CD14-positive monocyte (primary cell): ENCODE data around the gene PPP1R1A. TPM values are rescaled to one million over a fixed set of nuclear protein-coding genes. Genes with fewer than 3 reads are reported as not detected.

ENCODE experiments used
- DNase-seq, 3 donors: peaks; one replicate each; pipeline ENCODE4 v3.0.0-alpha.2; 2011 to 2022
- H2AFZ ChIP-seq: 2 replicates; pipeline ENCODE4 v1.6.0; 2012; ENCODE audit warnings: mild to moderate bottlenecking, low read depth, low read length, inconsistent platforms; ENCODE audit not compliant: insufficient read depth, poor library complexity, severe bottlenecking
- H3K27ac ChIP-seq, 2 donors: 1 replicate in 1 of 2; 2 replicates in 1 of 2; pipeline ENCODE4 v1.5.1; 2012 to 2013; ENCODE audit warnings: low read length in 2 of 2, control low read depth in 1 of 2, inconsistent platforms in 1 of 2, low read depth in 1 of 2, mild to moderate bottlenecking in 1 of 2
- H3K27me3 ChIP-seq, 2 donors: one replicate each; pipeline versions ENCODE4 v1.6.0 to v1.6.1; 2011 to 2013; ENCODE audit warnings: low read length in 2 of 2; ENCODE audit not compliant: control insufficient read depth in 2 of 2, insufficient read depth in 2 of 2
- H3K36me3 ChIP-seq, 2 donors: replicated peaks in 1 of 2; 1 replicate in 1 of 2; 2 replicates in 1 of 2; pipeline versions ENCODE4 v1.5.1 to v1.6.1; 2012 to 2013; ENCODE audit warnings: low read length in 2 of 2, control low read depth in 1 of 2, inconsistent platforms in 1 of 2, mild to moderate bottlenecking in 1 of 2; ENCODE audit not compliant: insufficient read depth in 2 of 2, control insufficient read depth in 1 of 2
- H3K4me1 ChIP-seq, 2 donors: 1 replicate in 1 of 2; 2 replicates in 1 of 2; pipeline versions ENCODE4 v1.5.1 to v1.6.1; 2012 to 2013; ENCODE audit warnings: low read length in 2 of 2, control low read depth in 1 of 2, inconsistent platforms in 1 of 2, mild to moderate bottlenecking in 1 of 2, moderate library complexity in 1 of 2; ENCODE audit not compliant: insufficient read depth in 2 of 2, control insufficient read depth in 1 of 2
- H3K4me2 ChIP-seq: replicated peaks from 2 replicates; pipeline ENCODE3; 2012; ENCODE audit warnings: low read length, moderate library complexity, mild to moderate bottlenecking; ENCODE audit not compliant: poor library complexity, severe bottlenecking; ENCODE audit errors: extremely low read depth
- H3K4me3 ChIP-seq, 3 experiments: fragments of 200-600 bp in 1 of 3; sonication (generic) in 1 of 3; replicated peaks in 1 of 3; 1 replicate in 2 of 3; 2 replicates in 1 of 3; pipeline ENCODE4 v1.5.1; 2011 to 2013; ENCODE audit warnings: low read length in 3 of 3, mild to moderate bottlenecking in 3 of 3, control low read depth in 2 of 3, low read depth in 2 of 3, inconsistent platforms in 1 of 3, moderate library complexity in 1 of 3
- H3K79me2 ChIP-seq: 2 replicates; pipeline ENCODE4 v1.6.0; 2012; ENCODE audit warnings: mild to moderate bottlenecking, control low read depth, inconsistent platforms, low read length, moderate library complexity; ENCODE audit not compliant: insufficient read depth
- H3K9ac ChIP-seq: 2 replicates; pipeline ENCODE4 v1.6.0; 2017; ENCODE audit warnings: low read length, mild to moderate bottlenecking; ENCODE audit not compliant: insufficient read depth, poor library complexity, severe bottlenecking
- H3K9me3 ChIP-seq, 2 donors: replicated peaks in 1 of 2; 1 replicate in 1 of 2; 2 replicates in 1 of 2; pipeline versions ENCODE4 v1.5.1 to v1.6.1; 2012 to 2013; ENCODE audit warnings: low read length in 2 of 2, control low read depth in 1 of 2; ENCODE audit not compliant: control insufficient read depth in 1 of 2, insufficient read depth in 1 of 2
- H4K20me1 ChIP-seq: 2 replicates; pipeline ENCODE4 v1.6.0; 2012; ENCODE audit warnings: mild to moderate bottlenecking, low read length, control low read depth, moderate library complexity; ENCODE audit not compliant: insufficient read depth
- H3K27ac Mint-ChIP-seq, 7 donors: one replicate each; pipeline ENCODE4 v1.8.0; 2020; ENCODE audit warnings: mild to moderate bottlenecking in 7 of 7, mixed read lengths in 7 of 7, moderate library complexity in 6 of 7, inconsistent platforms in 2 of 7
- H3K27me3 Mint-ChIP-seq, 3 donors: one replicate each; pipeline ENCODE4 v1.8.0; 2021 to 2022; ENCODE audit warnings: low read depth in 3 of 3, mild to moderate bottlenecking in 3 of 3, mixed read lengths in 3 of 3, moderate library complexity in 3 of 3, inconsistent platforms in 1 of 3
- H3K36me3 Mint-ChIP-seq, 2 donors: one replicate each; pipeline ENCODE4 v1.8.0; 2020; ENCODE audit warnings: mixed read lengths in 2 of 2, inconsistent platforms in 1 of 2, mild to moderate bottlenecking in 1 of 2
- H3K4me1 Mint-ChIP-seq: one replicate; pipeline ENCODE4 v1.8.0; 2020; ENCODE audit warnings: mild to moderate bottlenecking, mixed read lengths
- H3K4me3 Mint-ChIP-seq, 2 donors: one replicate each; pipeline ENCODE4 v1.8.0; 2020; ENCODE audit warnings: mild to moderate bottlenecking in 2 of 2, mixed read lengths in 2 of 2, moderate library complexity in 1 of 2
- H3K9me3 Mint-ChIP-seq, 7 donors: one replicate each; pipeline ENCODE4 v1.8.0; 2020 to 2022; ENCODE audit warnings: mixed read lengths in 7 of 7, mild to moderate bottlenecking in 6 of 7, moderate library complexity in 6 of 7, inconsistent platforms in 2 of 7
- CTCF ChIP-seq: fragments of 200-600 bp; IDR thresholded peaks from one replicate; pipeline ENCODE4 v1.8.0; 2022; ENCODE audit warnings: antibody characterized with exemption, mild to moderate bottlenecking
- WGBS: methylation state at CpG from one replicate; pipeline ENCODE4 v1.1.5; 2013; ENCODE audit warnings: missing lambda C conversion rate; ENCODE audit not compliant: insufficient coverage; 5-methylcytosine and 5-hydroxymethylcytosine counted together
- intact Hi-C, 2 donors: fragments of 100-400 bp; cut with micrococcal nuclease; formaldehyde crosslinking; loops; one replicate each; pipeline versions ENCODE4 v1.15.0 to v1.15.1; 2023
- polyA plus RNA-seq, 3 donors: library from polyadenylated mRNA; depleted of rRNA in 1 of 3; unstranded in 2 of 3; stranded (reverse) in 1 of 3; fragments of 300-500 nt in 2 of 3; fragments of >200 nt in 1 of 3; fragmentation: Illumina TruSeq in 2 of 3; gene quantifications; 1 replicate in 2 of 3; 2 replicates in 1 of 3; pipeline ENCODE4 v1.2.3, GENCODE V29; 2012 to 2021

PPP1R1A gene
- polyA plus RNA-seq, 3 donors, result not detected

DNA sequence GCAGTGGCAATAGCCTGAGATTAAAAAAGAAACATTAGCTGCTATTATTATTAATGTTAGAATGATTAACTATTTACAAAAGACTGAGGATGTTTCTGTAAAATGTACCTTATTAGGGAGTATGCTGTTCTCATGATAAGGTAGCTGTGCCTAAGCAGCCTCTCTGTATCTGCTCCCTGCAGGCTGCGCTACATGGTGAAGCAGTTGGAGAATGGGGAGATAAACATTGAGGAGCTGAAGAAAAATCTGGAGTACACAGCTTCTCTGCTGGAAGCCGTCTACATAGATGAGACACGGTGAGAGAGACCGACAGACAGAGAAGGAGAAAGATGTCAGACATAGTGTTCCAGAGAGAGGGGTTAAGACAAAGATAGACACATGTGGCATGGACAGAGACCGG, 21.7 kb downstream of the PPP1R1A start:
- H3K79me2 ChIP-seq, result no peaks in the 10 kb centered on the region
- H3K36me3 Mint-ChIP-seq, result peaks cover 32 to 53% of the 10 kb centered on the region in 2 donors
- H3K4me3 ChIP-seq, result no peak overlapping the region
- peaks cover 6 to 34% of the 10 kb centered on the region in 2 donors for H3K36me3 ChIP-seq
- no peaks in the 10 kb centered on the region for H4K20me1 ChIP-seq
- H3K27me3 Mint-ChIP-seq, result peaks cover 0 to 3% (median 1%) of the 10 kb centered on the region in 3 donors
- H2AFZ ChIP-seq, result no peak overlapping the region
- WGBS, result 100% methylated on average over 5 of the region's 5 CpGs
- no peaks in the 10 kb centered on the region for H3K9me3 ChIP-seq
- no peak overlapping the region for H3K9ac ChIP-seq
- no peak overlapping the region for H3K4me3 Mint-ChIP-seq
- peaks cover 2% of the 10 kb centered on the region for H3K4me1 Mint-ChIP-seq
- H3K4me1 ChIP-seq, result no peaks in the 10 kb centered on the region
- H3K27ac ChIP-seq, result no peak overlapping the region
- no peak for TF ChIP-seq CTCF
- intact Hi-C loops, result no loop called here
- no peak overlapping the region for H3K27ac Mint-ChIP-seq
- no peak overlapping the region for H3K4me2 ChIP-seq
- no peaks in the 10 kb centered on the region for H3K27me3 ChIP-seq
- no peak for DNase-seq
- H3K9me3 Mint-ChIP-seq, result peaks cover 0 to 2% (median 0%) of the 10 kb centered on the region in 7 donors

DNA sequence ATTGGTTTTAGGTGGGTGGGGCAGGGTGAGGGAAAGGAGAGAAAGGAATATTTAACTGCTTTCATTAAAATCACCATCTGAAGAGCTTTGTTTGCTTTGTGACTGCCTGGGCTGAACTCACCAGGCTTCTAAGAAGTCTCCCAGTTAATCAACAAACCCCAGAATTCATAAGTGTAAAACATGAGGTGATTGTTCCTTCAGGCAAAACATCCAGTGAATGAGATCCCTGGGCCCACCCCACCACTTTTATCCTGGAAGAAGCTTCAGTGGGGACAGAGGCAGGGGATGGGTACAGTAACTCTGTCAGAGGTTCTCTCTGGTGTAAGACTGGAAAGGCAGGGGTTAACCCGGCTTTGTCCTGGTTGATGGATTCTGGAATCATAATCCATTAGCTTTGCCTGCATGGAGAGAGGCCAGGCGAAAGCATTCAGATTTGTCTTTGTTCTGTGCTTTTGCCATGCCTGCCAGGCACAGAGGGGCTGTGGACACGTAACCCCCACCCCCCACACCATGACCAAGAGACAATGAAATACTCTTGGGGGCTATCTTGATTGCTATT, 22.4 kb downstream of the PPP1R1A start:
- no peak for DNase-seq
- Histone ChIP-seq H3K27me3 (no peaks in the 10 kb centered on the region), H2AFZ (no peak overlapping the region), H3K4me3 (no peak overlapping the region), H3K9ac (no peak overlapping the region), H3K4me2 (no peak overlapping the region), H3K4me1 (peaks cover 6% of the 10 kb centered on the region in 2 donors), H4K20me1 (no peaks in the 10 kb centered on the region), H3K27ac (no peak overlapping the region), H3K9me3 (no peaks in the 10 kb centered on the region), H3K79me2 (no peaks in the 10 kb centered on the region), H3K36me3 (peaks cover 0 to 26% of the 10 kb centered on the region in 2 donors)
- Mint-ChIP-seq H3K4me3 (no peak overlapping the region), H3K27ac (peak overlapping the region in 1 of 7 donors; percentile 20), H3K36me3 (peaks cover 28 to 45% of the 10 kb centered on the region in 2 donors), H3K4me1 (peaks cover 9% of the 10 kb centered on the region), H3K27me3 (peaks cover 0 to 3% (median 1%) of the 10 kb centered on the region in 3 donors), H3K9me3 (peaks cover 0 to 2% (median 0%) of the 10 kb centered on the region in 7 donors)
- WGBS, result 100% methylated on average over 3 of the region's 3 CpGs
- TF ChIP-seq CTCF, result no peak
- intact Hi-C loops, result no loop called here
